Subcutaneous abdominal adipose tissue (tissue), 5 donors: ENCODE results near the gene OR52I1.

ENCODE experiments used
- H3K27ac ChIP-seq: one replicate; pipeline ENCODE4 v1.7.0; 2013; ENCODE audit warnings: low read depth, mild to moderate bottlenecking, inconsistent platforms, low read length, moderate library complexity
- H3K27me3 ChIP-seq, 5 donors: one replicate each; pipeline ENCODE4 v1.7.0; 2013; ENCODE audit warnings: low read length in 5 of 5, inconsistent platforms in 1 of 5; ENCODE audit not compliant: control insufficient read depth in 5 of 5, insufficient read depth in 4 of 5
- H3K36me3 ChIP-seq, 5 donors: one replicate each; pipeline ENCODE4 v1.7.0; 2013; ENCODE audit warnings: low read length in 5 of 5; ENCODE audit not compliant: control insufficient read depth in 5 of 5, insufficient read depth in 5 of 5
- H3K4me1 ChIP-seq, 5 donors: one replicate each; pipeline ENCODE4 v1.7.0; 2013; ENCODE audit warnings: low read length in 5 of 5, mild to moderate bottlenecking in 3 of 5, moderate library complexity in 1 of 5; ENCODE audit not compliant: control insufficient read depth in 5 of 5, insufficient read depth in 5 of 5
- H3K4me3 ChIP-seq, 5 donors: one replicate each; pipeline ENCODE4 v1.7.0; 2013; ENCODE audit warnings: low read length in 5 of 5, low read depth in 1 of 5
- H3K9ac ChIP-seq, 5 donors: one replicate each; pipeline ENCODE4 v1.7.0; 2013; ENCODE audit warnings: low read length in 5 of 5, mild to moderate bottlenecking in 4 of 5, moderate library complexity in 3 of 5
- H3K9me3 ChIP-seq, 5 donors: one replicate each; pipeline ENCODE4 v1.7.0; 2013; ENCODE audit warnings: low read length in 5 of 5; ENCODE audit not compliant: control insufficient read depth in 5 of 5
- donor health status: healthy.
- donor health status: healthy.
- donor health status: healthy.
- donor health status: healthy.
- donor health status: healthy.

OR52I1 gene

GRCh38 chr11:4610258-4610935 lies 16.6 kb downstream of the OR52I1 start:
- Histone ChIP-seq H3K9ac (peak overlapping the region in 1 of 5 donors; percentile 9), H3K4me3 (peak overlapping the region in 2 of 5 donors; percentile 33 to 43), H3K4me1 (peaks cover 0 to 22% (median 20%) of the 10 kb centered on the region in 5 donors), H3K9me3 (no peaks in the 10 kb centered on the region), H3K27me3 (peaks cover 0 to 3% (median 0%) of the 10 kb centered on the region in 5 donors), H3K36me3 (no peaks in the 10 kb centered on the region), H3K27ac (peak overlapping the region; percentile 37)

GRCh38 chr11:4611986-4612385 lies 18.1 kb downstream of the OR52I1 start:
- H3K27me3 ChIP-seq, result peaks cover 0 to 7% (median 0%) of the 10 kb centered on the region in 5 donors
- H3K4me3 ChIP-seq, result no peak overlapping the region
- no peaks in the 10 kb centered on the region for H3K36me3 ChIP-seq
- no peaks in the 10 kb centered on the region for H3K9me3 ChIP-seq
- no peak overlapping the region for H3K27ac ChIP-seq
- H3K4me1 ChIP-seq, result peaks cover 0 to 15% (median 10%) of the 10 kb centered on the region in 5 donors
- H3K9ac ChIP-seq, result no peak overlapping the region

GRCh38 chr11:4615856-4616444 lies 22.1 kb downstream of the OR52I1 start:
- Histone ChIP-seq H3K27ac (no peak overlapping the region), H3K4me3 (no peak overlapping the region), H3K36me3 (no peaks in the 10 kb centered on the region), H3K9ac (no peak overlapping the region), H3K4me1 (no peaks in the 10 kb centered on the region), H3K9me3 (no peaks in the 10 kb centered on the region), H3K27me3 (peaks cover 0 to 7% (median 0%) of the 10 kb centered on the region in 5 donors)

GRCh38 chr11:4619514-4619913 lies 25.7 kb downstream of the OR52I1 start:
- peaks cover 0 to 4% (median 0%) of the 10 kb centered on the region in 5 donors for H3K27me3 ChIP-seq
- peaks cover 0 to 8% (median 0%) of the 10 kb centered on the region in 5 donors for H3K9me3 ChIP-seq
- no peak overlapping the region for H3K4me3 ChIP-seq
- no peak overlapping the region for H3K27ac ChIP-seq
- no peaks in the 10 kb centered on the region for H3K4me1 ChIP-seq
- H3K36me3 ChIP-seq, result no peaks in the 10 kb centered on the region
- H3K9ac ChIP-seq, result no peak overlapping the region

- Histone ChIP-seq H3K4me1 (no peaks in the 10 kb centered on the region), H3K27ac (no peak overlapping the region), H3K27me3 (no peaks in the 10 kb centered on the region), H3K9ac (no peak overlapping the region), H3K9me3 (peaks cover 6 to 24% (median 11%) of the 10 kb centered on the region in 5 donors), H3K36me3 (no peaks in the 10 kb centered on the region), H3K4me3 (peak overlapping the region in 1 of 5 donors; percentile 12)
These were observed 32.6 kb downstream of the OR52I1 start for GRCh38 chr11:4626207-4627099.

GRCh38 chr11:4636136-4636535 lies 42.3 kb downstream of the OR52I1 start:
- no peak overlapping the region for H3K4me3 ChIP-seq
- H3K27me3 ChIP-seq, result peaks cover 0 to 4% (median 0%) of the 10 kb centered on the region in 5 donors
- H3K36me3 ChIP-seq, result no peaks in the 10 kb centered on the region
- no peak overlapping the region for H3K9ac ChIP-seq
- peaks cover 0 to 14% (median 7%) of the 10 kb centered on the region in 5 donors for H3K4me1 ChIP-seq
- no peak overlapping the region for H3K27ac ChIP-seq
- H3K9me3 ChIP-seq, result no peaks in the 10 kb centered on the region

GRCh38 chr11:4636962-4637661 lies 43.3 kb downstream of the OR52I1 start, which contains the start of gene OR51D1:
Gene OR51D1 (plus strand): TSS chr11:4637477. CDS start chr11:4639791, 2,314 bp downstream.
- Histone ChIP-seq H3K4me3 (peak within 1 kb of the TSS; percentile 54 to 71 (median 58)), H3K27ac (no peak within 1 kb of the TSS), H3K9me3 (no peaks in the 10 kb centered on the region), H3K36me3 (no peaks in the 10 kb centered on the region), H3K27me3 (peaks cover 0 to 5% (median 0%) of the 10 kb centered on the region in 5 donors), H3K9ac (peak within 1 kb of the TSS in 1 of 5 donors; percentile 51), H3K4me1 (peaks cover 0 to 24% (median 7%) of the 10 kb centered on the region in 5 donors)

GRCh38 chr11:4637662-4638047 lies 43.8 kb downstream of the OR52I1 start:
- peaks cover 0 to 5% (median 0%) of the 10 kb centered on the region in 5 donors for H3K27me3 ChIP-seq
- H3K9me3 ChIP-seq, result no peaks in the 10 kb centered on the region
- H3K9ac ChIP-seq, result no peak overlapping the region

GRCh38 chr11:4639931-4640330 lies 46.1 kb downstream of the OR52I1 start:
- Histone ChIP-seq H3K27ac (no peak overlapping the region), H3K9me3 (no peaks in the 10 kb centered on the region), H3K27me3 (peaks cover 0 to 8% (median 4%) of the 10 kb centered on the region in 5 donors), H3K4me1 (peaks cover 0 to 43% (median 11%) of the 10 kb centered on the region in 5 donors), H3K4me3 (no peak overlapping the region), H3K9ac (no peak overlapping the region), H3K36me3 (no peaks in the 10 kb centered on the region)

More at GRCh38 chr11:4637662-4638047, 43.8 kb downstream of the OR52I1 start:
- Histone ChIP-seq H3K36me3 (no peaks in the 10 kb centered on the region), H3K27ac (no peak overlapping the region), H3K4me1 (peaks cover 0 to 27% (median 10%) of the 10 kb centered on the region in 5 donors), H3K4me3 (peak overlapping the region in 1 of 5 donors; percentile 58)
